Measurements from ENCODE around the gene RGS3.

The RGS3 gene

DNA sequence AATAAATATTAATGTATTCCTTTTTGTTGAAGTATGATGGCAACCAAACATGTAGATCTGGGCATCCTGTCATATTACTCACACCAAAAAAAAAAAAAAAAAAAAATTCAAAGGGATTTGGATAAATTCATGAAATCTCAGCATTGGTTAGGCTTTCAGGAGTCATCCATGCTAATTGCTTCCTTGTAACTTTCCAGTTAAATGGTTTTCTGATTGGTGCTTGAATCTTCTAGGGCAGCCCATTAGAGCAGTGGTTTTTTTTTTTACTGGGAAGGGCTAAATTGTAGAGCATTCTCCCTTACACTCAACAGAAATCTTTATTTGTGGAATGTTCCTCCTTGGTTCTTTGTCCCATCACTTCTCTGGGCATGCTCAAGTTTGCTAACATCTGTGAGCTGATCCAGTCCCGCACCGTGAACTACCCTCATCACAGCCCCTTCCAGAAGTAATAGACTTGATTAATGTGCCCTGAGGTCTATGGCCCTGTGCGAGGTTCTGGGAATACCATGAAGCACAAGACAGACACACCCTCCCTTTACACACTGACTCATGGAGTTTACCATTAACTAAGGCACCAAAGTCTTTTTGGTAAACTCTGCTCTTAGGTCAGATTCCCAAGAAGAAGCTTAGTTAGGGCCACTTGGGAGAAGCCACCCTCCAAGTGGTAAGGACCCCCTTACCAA, 56.0 kb downstream of the RGS3 start:
- no peak for TF ChIP-seq CTCF (IDR thresholded peaks at IDR 0.05; ENCODE audit: low read depth, low read length)
- no peak for DNase-seq
- Histone ChIP-seq H3K4me3 (ENCODE audit: low read depth, low read length) (no peak overlapping the region), H3K27me3 (no peaks in the 10 kb centered on the region), H3K4me1 (no peaks in the 10 kb centered on the region), H3K36me3 (peaks cover 3% of the 10 kb centered on the region; the same call in 1 of the 2 replicates), H3K9me3 (no peaks in the 10 kb centered on the region)

GRCh38 chr9:113520109-113520642, 56.6 kb downstream of the RGS3 start:
- Histone ChIP-seq H3K9me3 (no peaks in the 10 kb centered on the region), H3K4me1 (no peaks in the 10 kb centered on the region), H3K36me3 (peaks cover 3% of the 10 kb centered on the region; the same call in 1 of the 2 replicates), H3K27me3 (no peaks in the 10 kb centered on the region), H3K4me3 (ENCODE audit: low read depth, low read length) (no peak overlapping the region)
- TF ChIP-seq CTCF (IDR thresholded peaks at IDR 0.05; ENCODE audit: low read depth, low read length) = no peak
- no peak for DNase-seq

- no peaks in the 10 kb centered on the region for H3K9me3 ChIP-seq
- no peak for DNase-seq
- TF ChIP-seq CTCF (IDR thresholded peaks at IDR 0.05; ENCODE audit: low read depth, low read length) = no peak
- H3K27me3 ChIP-seq = no peaks in the 10 kb centered on the region
- no peaks in the 10 kb centered on the region for H3K4me1 ChIP-seq
- H3K36me3 ChIP-seq = peaks cover 3% of the 10 kb centered on the region; the same call in 1 of the 2 replicates
- no peak overlapping the region for H3K4me3 ChIP-seq (ENCODE audit: low read depth, low read length)
These were observed 58.2 kb downstream of the RGS3 start for GRCh38 chr9:113521693-113522255.

- Histone ChIP-seq H3K4me3 (ENCODE audit: low read depth, low read length) (no peak overlapping the region), H3K4me1 (no peaks in the 10 kb centered on the region)
- no peak for DNase-seq
These were observed 58.9 kb downstream of the RGS3 start for GRCh38 chr9:113522419-113522818.

DNA sequence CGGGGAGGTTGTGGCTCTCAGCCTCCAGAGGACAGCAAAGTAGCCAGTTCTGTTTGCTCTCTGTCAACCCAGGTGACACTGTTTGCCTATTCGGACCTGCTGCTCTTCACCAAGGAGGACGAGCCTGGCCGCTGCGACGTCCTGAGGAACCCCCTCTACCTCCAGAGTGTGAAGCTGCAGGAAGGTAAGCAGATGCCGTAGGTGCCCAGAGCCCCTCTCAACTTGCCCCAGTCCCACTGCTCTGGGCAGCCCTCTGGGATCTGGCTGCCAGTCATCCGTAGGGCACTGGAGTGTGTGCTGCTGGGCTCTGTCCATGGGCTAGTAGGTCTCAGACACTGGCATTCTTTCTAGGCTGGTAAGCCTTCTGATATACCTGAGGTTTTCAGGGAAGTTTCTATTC, 59.3 kb downstream of the RGS3 start:
- H3K4me1 ChIP-seq = no peaks in the 10 kb centered on the region
- DNase-seq = no peak
- no peaks in the 10 kb centered on the region for H3K9me3 ChIP-seq
- TF ChIP-seq CTCF (IDR thresholded peaks at IDR 0.05; ENCODE audit: low read depth, low read length) = no peak
- peaks cover 3% of the 10 kb centered on the region; the same call in 1 of the 2 replicates for H3K36me3 ChIP-seq
- H3K27me3 ChIP-seq = no peaks in the 10 kb centered on the region
- no peak overlapping the region for H3K4me3 ChIP-seq (ENCODE audit: low read depth, low read length)

More at GRCh38 chr9:113522419-113522818, 58.9 kb downstream of the RGS3 start:
- H3K36me3 ChIP-seq = peaks cover 3% of the 10 kb centered on the region; the same call in 1 of the 2 replicates
- H3K9me3 ChIP-seq = no peaks in the 10 kb centered on the region
- no peak for TF ChIP-seq CTCF (IDR thresholded peaks at IDR 0.05; ENCODE audit: low read depth, low read length)
- no peaks in the 10 kb centered on the region for H3K27me3 ChIP-seq

Measured in BE2C (cell line).